SK-N-MC (cell line): ENCODE data around the gene ZBTB20.

Source experiments
- DNase-seq: peaks from one replicate; pipeline ENCODE4 v3.0.0-alpha.2; 2011; ENCODE audit warnings: low read depth, low spot score
- H3K27ac ChIP-seq: fragments of 200-600 bp; sonication (generic); 2 replicates; pipeline ENCODE4 v1.5.1; 2016; ENCODE audit warnings: mixed run types
- H3K36me3 ChIP-seq: fragments of 200-600 bp; sonication (generic); 2 replicates; pipeline ENCODE4 v1.6.1; 2017; ENCODE audit warnings: antibody characterized with exemption, low read length, mixed read lengths; ENCODE audit not compliant: insufficient read depth
- H3K4me3 ChIP-seq: fragments of 200-600 bp; sonication (generic); 2 replicates; pipeline ENCODE4 v1.5.1; 2016
- H3K9ac ChIP-seq: fragments of 200-600 bp; sonication (generic); 2 replicates; pipeline ENCODE4 v1.8.0; 2017; ENCODE audit warnings: mixed run types, mixed read lengths; ENCODE audit not compliant: insufficient read length
- H3K9me3 ChIP-seq: fragments of 200-600 bp; sonication (generic); 2 replicates; pipeline ENCODE4 v1.6.1; 2017; ENCODE audit warnings: low read depth, mild to moderate bottlenecking, antibody characterized with exemption, low read length, moderate library complexity, mixed read lengths
- EZH2 ChIP-seq: fragments of 200-600 bp; sonication (generic); IDR thresholded peaks from one replicate; pipeline ENCODE4 v1.6.1; 2017; ENCODE audit warnings: antibody characterized with exemption
- FOXP2 ChIP-seq: optimal IDR thresholded peaks from 2 replicates; pipeline ENCODE3; 2011; ENCODE audit warnings: mild to moderate bottlenecking, moderate library complexity; ENCODE audit not compliant: insufficient read depth; ENCODE audit errors: extremely low read length, control extremely low read depth
- POLR2AphosphoS5 ChIP-seq: IDR thresholded peaks from 2 replicates; pipeline ENCODE4 v1.6.1; 2012; ENCODE audit warnings: mild to moderate bottlenecking, low read depth, low read length, borderline replicate concordance

The ZBTB20 gene

DNA sequence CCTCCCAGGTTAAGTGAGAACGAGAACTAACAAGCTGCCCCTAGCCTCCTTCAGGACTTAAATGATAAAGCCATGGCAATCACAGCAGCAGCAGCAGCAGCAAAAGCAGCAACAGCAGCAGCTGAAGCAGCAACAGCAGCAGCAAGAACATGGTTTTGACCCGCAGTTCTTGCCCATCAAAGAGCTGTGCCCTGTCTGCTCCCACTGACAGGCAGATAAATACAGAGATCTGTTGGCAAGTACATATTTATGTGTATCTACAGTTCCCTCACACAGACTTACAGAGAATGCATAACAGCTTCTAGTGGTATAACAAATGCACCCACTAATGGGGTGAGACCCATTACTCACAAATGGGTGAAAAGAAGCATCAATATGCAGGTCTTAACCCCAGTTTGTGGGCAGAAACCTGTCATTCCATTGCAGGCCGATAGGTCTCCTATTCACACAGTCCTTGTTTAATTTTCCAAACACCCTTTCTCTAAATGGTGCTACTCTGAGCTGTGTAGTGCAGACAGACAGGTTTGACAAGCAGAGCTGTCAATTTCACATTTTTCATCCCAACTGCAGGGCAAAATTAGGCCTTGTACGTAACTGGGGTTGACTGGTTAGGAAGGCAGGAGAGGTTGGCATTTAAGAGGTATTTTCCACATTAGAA, 537.0 kb downstream of the ZBTB20 start:
- no peak for DNase-seq
- Histone ChIP-seq H3K9ac (no peak overlapping the region), H3K4me3 (no peak overlapping the region), H3K36me3 (no peaks in the 10 kb centered on the region), H3K9me3 (no peaks in the 10 kb centered on the region), H3K27ac (no peak overlapping the region)
- no peak for TF ChIP-seq POLR2AphosphoS5
- TF ChIP-seq EZH2: no peak
- no peak for TF ChIP-seq FOXP2

DNA sequence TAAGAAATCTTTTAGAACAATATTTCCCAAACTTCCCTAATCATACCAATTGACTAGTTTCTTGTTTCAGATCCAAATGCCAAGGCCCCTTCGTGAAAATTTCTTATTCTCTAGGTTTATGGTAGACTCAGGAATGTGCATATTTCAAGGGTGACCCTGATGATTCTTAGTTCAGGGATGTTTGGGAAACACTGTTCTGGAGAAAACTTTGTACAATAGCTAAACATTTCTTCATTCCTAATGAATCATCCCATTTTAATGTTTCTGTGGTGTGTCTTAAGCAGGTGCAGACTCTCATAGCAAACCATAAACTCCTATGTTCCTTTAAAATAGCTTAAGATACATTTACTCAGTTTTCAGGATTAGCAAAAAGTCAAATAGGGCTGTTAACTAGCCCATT, 538.8 kb downstream of the ZBTB20 start:
- no peak overlapping the region for H3K27ac ChIP-seq
- H3K9ac ChIP-seq: no peak overlapping the region
- H3K9me3 ChIP-seq: no peaks in the 10 kb centered on the region
- no peak for DNase-seq
- H3K36me3 ChIP-seq: no peaks in the 10 kb centered on the region
- H3K4me3 ChIP-seq: no peak overlapping the region
- TF ChIP-seq FOXP2: no peak

GRCh38 chr3:114606336-114606735, 540.8 kb downstream of the ZBTB20 start:
- DNase-seq: no peak
- no peak for TF ChIP-seq EZH2
- no peak for TF ChIP-seq POLR2AphosphoS5
- no peak for TF ChIP-seq FOXP2
- Histone ChIP-seq H3K9me3 (no peaks in the 10 kb centered on the region), H3K9ac (no peak overlapping the region), H3K36me3 (no peaks in the 10 kb centered on the region), H3K4me3 (no peak overlapping the region), H3K27ac (no peak overlapping the region)

- Histone ChIP-seq H3K9me3 (no peaks in the 10 kb centered on the region), H3K36me3 (no peaks in the 10 kb centered on the region), H3K9ac (no peak overlapping the region), H3K27ac (no peak overlapping the region), H3K4me3 (no peak overlapping the region)
- no peak for TF ChIP-seq FOXP2
- TF ChIP-seq EZH2: no peak
- TF ChIP-seq POLR2AphosphoS5: no peak
- no peak for DNase-seq
These were observed 546.5 kb downstream of the ZBTB20 start for GRCh38 chr3:114600571-114600970.

DNA sequence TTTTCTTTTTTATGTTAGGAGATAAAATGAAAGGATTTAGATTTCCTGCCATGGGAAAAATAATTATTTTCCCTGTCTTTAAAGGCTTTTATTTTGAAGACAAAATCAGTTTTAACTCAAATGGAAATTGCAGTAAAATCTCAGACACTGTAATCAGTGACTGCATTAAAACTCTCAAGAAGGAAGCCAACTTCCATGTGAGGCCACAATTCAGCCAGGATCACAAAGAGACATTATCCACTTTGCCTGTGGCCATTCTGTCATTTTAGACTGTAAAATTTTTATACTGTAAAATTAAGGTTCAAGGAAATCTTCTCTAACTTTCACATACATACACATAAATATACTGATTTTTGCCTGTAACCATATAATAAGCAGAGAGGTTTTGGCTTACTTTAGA, 549.2 kb downstream of the ZBTB20 start:
- TF ChIP-seq EZH2 (no peak), FOXP2 (no peak), POLR2AphosphoS5 (no peak)
- Histone ChIP-seq H3K9me3 (no peaks in the 10 kb centered on the region), H3K4me3 (no peak overlapping the region), H3K27ac (no peak overlapping the region), H3K36me3 (no peaks in the 10 kb centered on the region), H3K9ac (no peak overlapping the region)
- DNase-seq: no peak

- TF ChIP-seq POLR2AphosphoS5 (no peak), EZH2 (no peak), FOXP2 (no peak)
- H3K9ac ChIP-seq: no peak overlapping the region
- no peak overlapping the region for H3K27ac ChIP-seq
- H3K4me3 ChIP-seq: no peak overlapping the region
- no peaks in the 10 kb centered on the region for H3K36me3 ChIP-seq
- H3K9me3 ChIP-seq: no peaks in the 10 kb centered on the region
- no peak for DNase-seq
These were observed 550.1 kb downstream of the ZBTB20 start for GRCh38 chr3:114597012-114597411.

DNA sequence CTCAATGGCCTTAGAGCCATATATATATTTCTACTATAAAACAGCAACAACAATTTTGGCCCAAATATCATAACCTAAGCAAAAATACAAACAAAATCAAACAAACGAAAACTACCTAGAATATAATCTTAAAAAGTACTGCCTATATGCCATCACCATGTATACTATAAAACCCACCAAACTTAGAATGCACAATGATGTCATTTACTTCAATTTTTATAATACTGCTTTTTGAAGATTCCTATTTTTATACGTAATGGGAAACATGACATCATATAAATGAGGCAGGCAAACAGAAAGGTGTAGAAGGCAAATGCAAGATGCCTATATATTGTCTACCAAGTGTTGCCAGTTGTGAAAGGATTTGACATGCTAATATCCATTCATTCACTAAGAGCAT, 550.9 kb downstream of the ZBTB20 start:
- Histone ChIP-seq H3K36me3 (no peaks in the 10 kb centered on the region), H3K4me3 (no peak overlapping the region), H3K9me3 (no peaks in the 10 kb centered on the region), H3K9ac (no peak overlapping the region), H3K27ac (no peak overlapping the region)
- TF ChIP-seq FOXP2 (no peak), EZH2 (no peak), POLR2AphosphoS5 (no peak)
- DNase-seq: no peak

DNA sequence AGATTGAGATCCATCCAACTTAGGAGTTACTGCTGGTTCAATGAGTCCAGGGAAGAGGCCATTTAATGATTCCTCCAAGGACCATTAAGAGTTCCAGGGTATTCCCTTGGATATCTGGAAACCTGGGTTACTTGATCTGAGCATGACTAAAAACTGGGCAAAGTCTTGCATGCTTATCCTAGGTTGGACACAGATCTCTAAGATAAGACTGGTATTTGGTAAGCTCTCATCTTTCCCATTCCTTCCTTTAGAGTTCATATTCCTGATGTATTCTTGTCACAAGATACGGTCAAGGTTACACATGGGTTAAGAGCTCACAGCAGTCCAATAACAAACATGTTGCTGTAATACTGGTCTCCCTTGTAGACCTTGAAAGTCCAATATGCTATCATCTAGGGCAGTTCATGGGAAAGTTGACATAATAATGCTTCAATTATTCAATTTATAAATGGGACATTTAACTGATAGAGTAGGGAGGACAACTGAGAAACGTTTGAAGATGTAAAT, 551.5 kb downstream of the ZBTB20 start:
- no peak overlapping the region for H3K27ac ChIP-seq
- H3K4me3 ChIP-seq: no peak overlapping the region
- H3K36me3 ChIP-seq: no peaks in the 10 kb centered on the region
- H3K9ac ChIP-seq: no peak overlapping the region
- no peaks in the 10 kb centered on the region for H3K9me3 ChIP-seq
- no peak for TF ChIP-seq EZH2
- TF ChIP-seq POLR2AphosphoS5: no peak
- no peak for TF ChIP-seq FOXP2
- no peak for DNase-seq
